Left renal pelvis (tissue), 4 donors: ENCODE data around the gene AURKAIP1. TPM values are rescaled to one million over a fixed set of nuclear protein-coding genes. Genes with fewer than 3 reads are reported as not detected.

Source experiments
- polyA plus RNA-seq, 4 donors: library from polyadenylated mRNA; unstranded; fragments of 120-200 nt; gene quantifications; one replicate each; pipeline ENCODE4 v1.2.1, GENCODE V29; 2013; ENCODE audit not compliant: insufficient read length in 4 of 4

The AURKAIP1 gene
- polyA plus RNA-seq, 4 donors: 44.3 to 95.3 (median 56.8) TPM

Other genes starting within 250 kb of the AURKAIP1 start
- gene TTLL10, start 201.3 kb downstream of the AURKAIP1 start, polyA plus RNA-seq: under 1 TPM in 3 of 4 donors, not detected in 1; 0.43 to 0.86 (median 0.79) TPM
- gene TNFRSF18, start 168.6 kb downstream of the AURKAIP1 start, polyA plus RNA-seq: under 1 TPM; 0.26 to 0.72 (median 0.51) TPM
- 1 to 10 TPM; 1.5 to 2.7 (median 1.8) TPM for gene TNFRSF4, start 161.1 kb downstream of the AURKAIP1 start, polyA plus RNA-seq
- 100 to 1,000 TPM; 120 to 139 (median 128) TPM for gene SDF4, start 143.2 kb downstream of the AURKAIP1 start, polyA plus RNA-seq
- 10 to 100 TPM; 15.8 to 22.2 (median 20.6) TPM for gene B3GALT6, start 143.0 kb downstream of the AURKAIP1 start, polyA plus RNA-seq
- 10 to 100 TPM in 1 of 4 donors, 1 to 10 TPM in 3; 4.1 to 17.4 (median 8.5) TPM for gene C1QTNF12, start 128.5 kb downstream of the AURKAIP1 start, polyA plus RNA-seq
- gene UBE2J2, start 101.4 kb downstream of the AURKAIP1 start, polyA plus RNA-seq: 10 to 100 TPM; 43.8 to 68.3 (median 49.3) TPM
- gene SCNN1D, start 94.8 kb downstream of the AURKAIP1 start, polyA plus RNA-seq: 1 to 10 TPM; 2.3 to 9.0 (median 6.5) TPM
- 10 to 100 TPM; 18.3 to 44.1 (median 34.0) TPM for gene ACAP3, start 67.3 kb downstream of the AURKAIP1 start, polyA plus RNA-seq
- gene PUSL1, start 66.6 kb downstream of the AURKAIP1 start, polyA plus RNA-seq: 10 to 100 TPM in 1 of 4 donors, 1 to 10 TPM in 3; 5.5 to 12.2 (median 6.0) TPM
- 100 to 1,000 TPM in 3 of 4 donors, 10 to 100 TPM in 1; 93.1 to 177 (median 108) TPM for gene INTS11, start 50.5 kb downstream of the AURKAIP1 start, polyA plus RNA-seq
- 10 to 100 TPM; 10.3 to 19.5 (median 13.2) TPM for gene CPTP, start 50.4 kb downstream of the AURKAIP1 start, polyA plus RNA-seq
- under 1 TPM; 0.24 to 0.45 (median 0.37) TPM for gene TAS1R3, start 43.9 kb downstream of the AURKAIP1 start, polyA plus RNA-seq
- 10 to 100 TPM; 25.8 to 45.4 (median 26.1) TPM for gene DVL1, start 25.8 kb downstream of the AURKAIP1 start, polyA plus RNA-seq
- gene MXRA8, start 16.7 kb downstream of the AURKAIP1 start, polyA plus RNA-seq: 100 to 1,000 TPM; 133 to 208 (median 158) TPM
- gene CCNL2, start 24.1 kb upstream of the AURKAIP1 start, polyA plus RNA-seq: 100 to 1,000 TPM; 205 to 377 (median 227) TPM
- 100 to 1,000 TPM in 3 of 4 donors, 10 to 100 TPM in 1; 89.3 to 155 (median 113) TPM for gene MRPL20, start 32.1 kb upstream of the AURKAIP1 start, polyA plus RNA-seq
- gene ANKRD65, start 46.1 kb upstream of the AURKAIP1 start, polyA plus RNA-seq: 10 to 100 TPM in 1 of 4 donors, 1 to 10 TPM in 3; 1.6 to 23.4 (median 9.1) TPM
- gene VWA1, start 60.5 kb upstream of the AURKAIP1 start, polyA plus RNA-seq: 10 to 100 TPM; 20.7 to 79.4 (median 48.5) TPM
- gene ATAD3C, start 74.5 kb upstream of the AURKAIP1 start, polyA plus RNA-seq: 1 to 10 TPM in 3 of 4 donors, under 1 TPM in 1; 0.41 to 4.7 (median 1.9) TPM
- gene ATAD3B, start 96.6 kb upstream of the AURKAIP1 start, polyA plus RNA-seq: 10 to 100 TPM in 3 of 4 donors, 1 to 10 TPM in 1; 8.4 to 28.1 (median 14.2) TPM
- gene ATAD3A, start 137.0 kb upstream of the AURKAIP1 start, polyA plus RNA-seq: 10 to 100 TPM; 14.4 to 30.0 (median 19.2) TPM
- gene TMEM240, start 165.4 kb upstream of the AURKAIP1 start, polyA plus RNA-seq: 1 to 10 TPM; 3.4 to 9.7 (median 6.3) TPM
- 10 to 100 TPM; 77.9 to 93.4 (median 87.3) TPM for gene SSU72, start 199.7 kb upstream of the AURKAIP1 start, polyA plus RNA-seq
- gene FNDC10, start 224.9 kb upstream of the AURKAIP1 start, polyA plus RNA-seq: 1 to 10 TPM; 2.5 to 3.9 (median 3.4) TPM
- gene MIB2, start 240.3 kb upstream of the AURKAIP1 start, polyA plus RNA-seq: 10 to 100 TPM; 26.1 to 84.8 (median 39.5) TPM